ENCODE measurements around the gene EMID1.

DNA sequence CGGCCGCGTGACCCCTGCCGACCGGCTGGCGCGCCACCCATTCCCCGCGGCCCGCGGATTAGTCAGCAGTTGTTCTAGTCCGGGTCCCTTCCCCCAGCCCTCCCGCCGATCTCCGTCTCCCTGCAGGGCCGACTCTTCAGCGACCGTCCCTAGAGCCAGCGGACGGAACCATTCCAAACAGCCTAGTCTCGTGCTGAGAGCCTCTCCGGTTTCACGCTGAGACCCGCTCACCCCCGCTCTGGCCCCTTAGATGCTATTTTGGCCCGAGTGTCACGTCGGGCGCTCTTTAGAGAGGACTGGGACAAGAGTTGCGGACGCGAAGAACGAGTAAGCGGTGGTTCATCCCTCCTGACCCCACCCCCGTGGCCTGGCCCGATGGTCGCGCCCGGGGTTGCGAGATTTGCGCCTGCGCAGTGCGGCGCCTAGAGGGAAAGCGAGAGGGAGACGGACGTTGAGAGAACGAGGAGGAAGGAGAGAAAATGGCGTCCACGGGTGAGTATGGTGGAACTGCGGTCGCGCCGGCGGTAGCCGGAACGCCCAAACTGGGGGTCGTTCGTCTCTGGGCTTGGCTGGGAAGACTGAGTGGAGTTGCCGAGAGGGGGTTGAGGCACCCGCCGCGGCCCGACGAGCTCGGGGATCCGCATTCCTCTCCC is 62.3 kb downstream of the EMID1 start, which contains the start of the genes EWSR1 and RHBDD3:
- TF ChIP-seq EZH2phosphoT487 (IDR thresholded peaks at IDR 0.05; ENCODE audit: borderline replicate concordance) = no peak
- TF ChIP-seq, protein P1, sequence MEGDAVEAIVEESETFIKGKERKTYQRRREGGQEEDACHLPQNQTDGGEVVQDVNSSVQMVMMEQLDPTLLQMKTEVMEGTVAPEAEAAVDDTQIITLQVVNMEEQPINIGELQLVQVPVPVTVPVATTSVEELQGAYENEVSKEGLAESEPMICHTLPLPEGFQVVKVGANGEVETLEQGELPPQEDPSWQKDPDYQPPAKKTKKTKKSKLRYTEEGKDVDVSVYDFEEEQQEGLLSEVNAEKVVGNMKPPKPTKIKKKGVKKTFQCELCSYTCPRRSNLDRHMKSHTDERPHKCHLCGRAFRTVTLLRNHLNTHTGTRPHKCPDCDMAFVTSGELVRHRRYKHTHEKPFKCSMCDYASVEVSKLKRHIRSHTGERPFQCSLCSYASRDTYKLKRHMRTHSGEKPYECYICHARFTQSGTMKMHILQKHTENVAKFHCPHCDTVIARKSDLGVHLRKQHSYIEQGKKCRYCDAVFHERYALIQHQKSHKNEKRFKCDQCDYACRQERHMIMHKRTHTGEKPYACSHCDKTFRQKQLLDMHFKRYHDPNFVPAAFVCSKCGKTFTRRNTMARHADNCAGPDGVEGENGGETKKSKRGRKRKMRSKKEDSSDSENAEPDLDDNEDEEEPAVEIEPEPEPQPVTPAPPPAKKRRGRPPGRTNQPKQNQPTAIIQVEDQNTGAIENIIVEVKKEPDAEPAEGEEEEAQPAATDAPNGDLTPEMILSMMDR (conservative IDR thresholded peaks at IDR 0.05; ENCODE audit: low read length) = no peak

Data from Loucy (cell line).